PC-9 (cell line): ENCODE measurements around the gene TBX18.

Source experiments
- EZH2 ChIP-seq: fragments of 200-600 bp; sonication (generic); IDR thresholded peaks from 2 replicates; pipeline ENCODE4 v1.8.0; 2017; ENCODE audit warnings: antibody characterized with exemption, low read depth
- TF ChIP-seq, protein P1 (sequence below): fragments of 200-600 bp; sonication (generic); conservative IDR thresholded peaks from 2 replicates; pipeline ENCODE4 v1.6.1; 2017; ENCODE audit warnings: mixed run types, antibody characterized with exemption, mild to moderate bottlenecking, moderate library complexity

DNA sequence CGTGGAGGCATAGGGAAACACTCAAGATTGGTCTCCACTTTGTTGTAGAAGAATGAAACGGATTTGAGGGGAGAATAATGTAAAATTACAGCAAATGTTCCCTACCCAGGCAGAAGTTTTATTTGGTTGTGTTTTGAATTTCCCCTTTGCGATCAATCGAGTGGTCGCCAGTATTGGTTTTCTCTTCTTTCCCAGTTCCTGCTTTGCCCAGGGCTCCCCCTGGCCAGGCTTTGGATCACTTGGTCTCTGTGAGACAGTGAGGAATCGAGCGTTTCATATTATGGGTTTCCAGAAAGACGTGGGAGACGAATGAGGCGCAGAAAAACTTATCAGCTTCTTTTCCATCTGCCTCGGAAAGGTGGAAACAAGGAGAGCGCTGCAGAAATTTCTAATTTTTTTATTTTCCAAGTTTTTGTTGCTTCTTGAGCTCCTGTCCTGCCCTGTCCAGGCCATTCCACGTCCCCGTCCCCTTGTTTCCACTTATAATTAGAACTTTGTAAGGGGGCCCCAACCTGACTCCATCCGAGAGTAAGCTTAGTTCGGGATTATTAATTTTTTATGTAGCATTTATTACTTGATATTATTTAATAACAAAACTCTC lies 7.5 kb upstream of the TBX18 start:
- TF ChIP-seq, protein P1, sequence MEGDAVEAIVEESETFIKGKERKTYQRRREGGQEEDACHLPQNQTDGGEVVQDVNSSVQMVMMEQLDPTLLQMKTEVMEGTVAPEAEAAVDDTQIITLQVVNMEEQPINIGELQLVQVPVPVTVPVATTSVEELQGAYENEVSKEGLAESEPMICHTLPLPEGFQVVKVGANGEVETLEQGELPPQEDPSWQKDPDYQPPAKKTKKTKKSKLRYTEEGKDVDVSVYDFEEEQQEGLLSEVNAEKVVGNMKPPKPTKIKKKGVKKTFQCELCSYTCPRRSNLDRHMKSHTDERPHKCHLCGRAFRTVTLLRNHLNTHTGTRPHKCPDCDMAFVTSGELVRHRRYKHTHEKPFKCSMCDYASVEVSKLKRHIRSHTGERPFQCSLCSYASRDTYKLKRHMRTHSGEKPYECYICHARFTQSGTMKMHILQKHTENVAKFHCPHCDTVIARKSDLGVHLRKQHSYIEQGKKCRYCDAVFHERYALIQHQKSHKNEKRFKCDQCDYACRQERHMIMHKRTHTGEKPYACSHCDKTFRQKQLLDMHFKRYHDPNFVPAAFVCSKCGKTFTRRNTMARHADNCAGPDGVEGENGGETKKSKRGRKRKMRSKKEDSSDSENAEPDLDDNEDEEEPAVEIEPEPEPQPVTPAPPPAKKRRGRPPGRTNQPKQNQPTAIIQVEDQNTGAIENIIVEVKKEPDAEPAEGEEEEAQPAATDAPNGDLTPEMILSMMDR: no peak
- no peak for TF ChIP-seq EZH2
